Activated CD4-positive, alpha-beta T cell treated with anti-CD3 and anti-CD28 coated beads for 36 hours (primary cell): ENCODE results near the gene AHI1. TPM values are rescaled to one million over a fixed set of nuclear protein-coding genes. Genes with fewer than 3 reads are reported as not detected.

ENCODE experiments used
- ATAC-seq: fragments of 200-7000 bp; cut with Tn5 transposase; one replicate; pipeline ENCODE4 v1.10.0; 2021; ENCODE audit warnings: mild to moderate bottlenecking, moderate library complexity
- CTCF ChIA-PET: fragments of 350-600 bp; sonication (Branson Sonifier 250); formaldehyde crosslinking; loops from one replicate; lab custom pipeline; 2021; ENCODE audit warnings: antibody characterized with exemption; lab: Charles Lee
- POLR2A ChIA-PET: fragments of 350-600 bp; sonication (Branson Sonifier 250); formaldehyde crosslinking; loops from one replicate; lab custom pipeline; 2021; ENCODE audit warnings: antibody characterized with exemption, inconsistent platforms; lab: Charles Lee
- DNase-seq: peaks from one replicate; pipeline ENCODE4 v3.0.0-alpha.2; 2020
- H3K27ac Mint-ChIP-seq: one replicate; pipeline ENCODE4 v1.8.0; 2021; ENCODE audit warnings: mixed read lengths
- H3K27me3 Mint-ChIP-seq: one replicate; pipeline ENCODE4 v1.8.0; 2021; ENCODE audit warnings: mixed read lengths
- H3K36me3 Mint-ChIP-seq: one replicate; pipeline ENCODE4 v1.8.0; 2021; ENCODE audit warnings: low read depth, mixed read lengths
- H3K4me1 Mint-ChIP-seq: one replicate; pipeline ENCODE4 v1.8.0; 2021; ENCODE audit warnings: mixed read lengths
- H3K4me3 Mint-ChIP-seq: one replicate; pipeline ENCODE4 v1.8.0; 2021; ENCODE audit warnings: mild to moderate bottlenecking, moderate library complexity, mixed read lengths
- H3K9me3 Mint-ChIP-seq: one replicate; pipeline ENCODE4 v1.8.0; 2021; ENCODE audit warnings: low read depth, mixed read lengths
- intact Hi-C, 2 experiments: fragments of 100-400 bp; cut with DNase I in 1 of 2; cut with micrococcal nuclease in 1 of 2; formaldehyde crosslinking; loops; one replicate each; pipeline versions ENCODE4 v1.14.2 to v1.15.1; 2022 to 2024; cut with DNase I, micrococcal nuclease
- total RNA-seq, 2 experiments: library from RNA; stranded (reverse); gene quantifications; one replicate each; pipeline ENCODE4 v1.2.3, GENCODE V29; 2021

AHI1 gene
- total RNA-seq, 2 experiments from 2014 or later = 35.6 to 36.0 TPM

GRCh38 chr6:135418040-135418760 is 79.3 kb downstream of the AHI1 start:
- Mint-ChIP-seq H3K27me3 (no peaks in the 10 kb centered on the region), H3K4me3 (no peak overlapping the region), H3K27ac (no peak overlapping the region), H3K36me3 (peaks cover 5% of the 10 kb centered on the region), H3K9me3 (no peaks in the 10 kb centered on the region), H3K4me1 (no peaks in the 10 kb centered on the region)
- intact Hi-C loops = no loop called here
- CTCF ChIA-PET = interaction anchor here (0.5 to 1.7 kb wide), 5 partner anchors 10 to 206 kb away, joined by 3 to 4 read pairs (median 4); no protein-coding TSS in a partner anchor
- DNase-seq = no peak
- POLR2A ChIA-PET = no interaction called here
- no peak for ATAC-seq

- Mint-ChIP-seq H3K27me3 (no peaks in the 10 kb centered on the region), H3K4me3 (no peak overlapping the region), H3K36me3 (peaks cover 17% of the 10 kb centered on the region), H3K27ac (no peak overlapping the region), H3K9me3 (no peaks in the 10 kb centered on the region), H3K4me1 (no peaks in the 10 kb centered on the region)
- DNase-seq (no peak), ATAC-seq (no peak)
- ChIA-PET CTCF (interaction anchor here (0.9 kb wide), 1 partner anchor 15 kb away, joined by 4 read pairs; no protein-coding TSS in a partner anchor), POLR2A (no interaction called here)
- intact Hi-C loops = no loop called here
Observed at GRCh38 chr6:135412761-135413160, 84.8 kb downstream of the AHI1 start.

DNA sequence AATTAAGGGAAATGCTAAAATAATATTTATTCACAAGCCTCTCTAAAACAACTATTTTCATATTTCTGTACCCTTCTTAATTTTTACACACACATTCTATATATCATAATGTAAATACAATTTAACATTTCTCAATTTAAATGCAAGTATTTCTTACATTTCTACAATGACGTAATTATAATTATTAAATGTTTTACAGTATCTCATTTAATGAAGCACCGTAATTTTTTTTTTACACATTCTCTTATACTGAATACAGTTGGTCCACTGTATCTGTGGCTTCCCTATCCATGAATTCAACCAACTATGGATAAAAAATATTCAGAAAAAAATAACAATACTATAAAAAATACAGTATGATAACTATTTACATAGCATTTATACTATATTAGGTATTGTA is 85.7 kb downstream of the AHI1 start:
- no peak overlapping the region for H3K27ac Mint-ChIP-seq
- H3K9me3 Mint-ChIP-seq = no peaks in the 10 kb centered on the region
- H3K4me1 Mint-ChIP-seq = no peaks in the 10 kb centered on the region
- no peaks in the 10 kb centered on the region for H3K27me3 Mint-ChIP-seq
- no peak overlapping the region for H3K4me3 Mint-ChIP-seq
- no peak for ATAC-seq
- POLR2A ChIA-PET = no interaction called here
- DNase-seq = no peak
- intact Hi-C loops = no loop called here
- CTCF ChIA-PET = no interaction called here
- H3K36me3 Mint-ChIP-seq = peaks cover 17% of the 10 kb centered on the region

- Mint-ChIP-seq H3K27me3 (no peaks in the 10 kb centered on the region), H3K4me3 (no peak overlapping the region), H3K4me1 (no peaks in the 10 kb centered on the region), H3K27ac (no peak overlapping the region), H3K9me3 (no peaks in the 10 kb centered on the region), H3K36me3 (peaks cover 17% of the 10 kb centered on the region)
- ATAC-seq = no peak
- DNase-seq = no peak
- intact Hi-C loops = no loop called here
- ChIA-PET POLR2A (no interaction called here), CTCF (interaction anchor here (1.4 kb wide), 1 partner anchor 13 kb away, joined by 3 read pairs; no protein-coding TSS in a partner anchor)
Observed at GRCh38 chr6:135411339-135411738, 86.2 kb downstream of the AHI1 start.

GRCh38 chr6:135410856-135411255 is 86.7 kb downstream of the AHI1 start:
- no peaks in the 10 kb centered on the region for H3K4me1 Mint-ChIP-seq
- ATAC-seq (no peak), DNase-seq (no peak)
- no peaks in the 10 kb centered on the region for H3K27me3 Mint-ChIP-seq
- H3K4me3 Mint-ChIP-seq = no peak overlapping the region
- intact Hi-C loops = no loop called here
- H3K36me3 Mint-ChIP-seq = peaks cover 17% of the 10 kb centered on the region
- CTCF ChIA-PET = interaction anchor here (1.4 kb wide), 1 partner anchor 13 kb away, joined by 3 read pairs; no protein-coding TSS in a partner anchor
- no peaks in the 10 kb centered on the region for H3K9me3 Mint-ChIP-seq
- POLR2A ChIA-PET = no interaction called here
- H3K27ac Mint-ChIP-seq = no peak overlapping the region

- Mint-ChIP-seq H3K27ac (no peak overlapping the region), H3K9me3 (no peaks in the 10 kb centered on the region), H3K36me3 (peaks cover 12% of the 10 kb centered on the region), H3K4me3 (no peak overlapping the region), H3K4me1 (no peaks in the 10 kb centered on the region), H3K27me3 (no peaks in the 10 kb centered on the region)
- DNase-seq (no peak), ATAC-seq (no peak)
- ChIA-PET CTCF (interaction anchor here (0.6 to 1.1 kb wide), 2 partner anchors 34 to 96 kb away, joined by 3 to 4 read pairs; no protein-coding TSS in a partner anchor), POLR2A (interaction anchor here (0.7 kb wide), 1 partner anchor 85 kb away, joined by 13 read pairs; no protein-coding TSS in a partner anchor)
- intact Hi-C loops = no loop called here
Observed at GRCh38 chr6:135403584-135403983, 94.0 kb downstream of the AHI1 start.

DNA sequence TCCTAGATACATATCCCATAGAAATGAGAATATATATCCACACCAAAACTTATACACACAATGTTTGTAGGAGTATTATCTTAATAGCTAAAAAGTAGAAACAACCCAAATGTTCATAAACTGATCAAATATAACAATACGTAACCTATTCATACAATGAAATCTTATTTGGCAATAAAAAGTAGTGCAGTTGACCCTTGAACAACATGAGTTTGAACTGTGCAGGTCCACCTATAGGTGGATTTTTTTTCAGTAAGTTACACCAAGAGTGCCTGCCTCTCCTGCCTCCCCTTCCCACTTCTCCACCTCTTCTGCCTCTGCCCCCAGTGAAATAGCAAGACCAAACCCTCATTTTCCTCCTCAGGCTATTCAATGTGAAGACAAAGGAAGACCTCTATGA is 95.2 kb downstream of the AHI1 start:
- intact Hi-C loops = no loop called here
- no peaks in the 10 kb centered on the region for H3K27me3 Mint-ChIP-seq
- H3K27ac Mint-ChIP-seq = no peak overlapping the region
- no peak for DNase-seq
- ATAC-seq = no peak
- POLR2A ChIA-PET = no interaction called here
- CTCF ChIA-PET = no interaction called here
- peaks cover 12% of the 10 kb centered on the region for H3K36me3 Mint-ChIP-seq
- no peaks in the 10 kb centered on the region for H3K4me1 Mint-ChIP-seq
- H3K4me3 Mint-ChIP-seq = no peak overlapping the region
- H3K9me3 Mint-ChIP-seq = no peaks in the 10 kb centered on the region

DNA sequence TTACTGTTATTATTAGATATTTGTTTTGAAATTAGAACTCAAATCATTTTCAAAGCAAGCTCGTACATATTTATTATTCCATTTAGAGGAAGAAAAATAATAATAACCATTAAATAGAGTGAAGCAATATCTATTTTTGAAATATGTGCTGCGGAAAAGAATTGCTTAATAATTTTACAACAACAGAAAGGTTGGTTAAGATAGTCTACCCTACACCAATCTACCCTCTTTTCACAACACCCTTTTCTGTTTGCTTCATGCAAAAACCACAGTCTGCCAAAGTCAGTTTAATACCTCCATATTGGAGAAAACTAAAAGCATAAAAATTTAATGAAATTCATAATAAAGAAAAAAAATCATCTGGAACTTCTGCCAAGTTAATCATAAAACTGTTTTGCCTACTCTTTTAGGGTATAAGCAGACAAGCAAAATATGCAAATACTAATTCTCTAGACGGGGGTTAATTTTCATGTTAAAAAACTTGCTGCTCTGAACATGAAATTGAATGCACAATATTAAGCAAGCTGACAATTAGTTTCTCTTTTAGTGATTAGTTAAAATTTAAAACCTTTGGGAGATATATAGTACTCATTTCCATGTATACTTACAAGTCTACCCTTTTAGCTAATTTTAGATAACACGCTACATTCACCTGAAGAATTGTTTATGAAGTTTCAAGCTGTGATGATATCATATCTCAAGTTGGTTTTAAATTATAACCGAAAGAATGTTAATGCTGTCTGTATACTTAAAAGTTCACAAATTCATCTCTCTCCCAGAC is 100.2 kb downstream of the AHI1 start:
- Mint-ChIP-seq H3K4me3 (no peak overlapping the region), H3K27ac (no peak overlapping the region), H3K27me3 (no peaks in the 10 kb centered on the region), H3K9me3 (no peaks in the 10 kb centered on the region), H3K36me3 (peaks cover 2% of the 10 kb centered on the region), H3K4me1 (no peaks in the 10 kb centered on the region)
- no peak for ATAC-seq
- ChIA-PET POLR2A (no interaction called here), CTCF (interaction anchor here (0.8 kb wide), 1 partner anchor 16 kb away, joined by 4 read pairs; no protein-coding TSS in a partner anchor)
- intact Hi-C loops = no loop called here
- DNase-seq = no peak

GRCh38 chr6:135395136-135395535 is 102.4 kb downstream of the AHI1 start:
- H3K27ac Mint-ChIP-seq = no peak overlapping the region
- H3K27me3 Mint-ChIP-seq = no peaks in the 10 kb centered on the region
- H3K9me3 Mint-ChIP-seq = no peaks in the 10 kb centered on the region
- no peaks in the 10 kb centered on the region for H3K4me1 Mint-ChIP-seq
- ChIA-PET POLR2A (no interaction called here), CTCF (interaction anchor here (1.4 kb wide), 1 partner anchor 10 kb away, joined by 3 read pairs; no protein-coding TSS in a partner anchor)
- intact Hi-C loops = no loop called here
- no peak overlapping the region for H3K4me3 Mint-ChIP-seq
- DNase-seq (no peak), ATAC-seq (no peak)
- peaks cover 8% of the 10 kb centered on the region for H3K36me3 Mint-ChIP-seq

- DNase-seq = no peak
- Mint-ChIP-seq H3K9me3 (no peaks in the 10 kb centered on the region), H3K27ac (no peak overlapping the region), H3K27me3 (no peaks in the 10 kb centered on the region), H3K4me1 (no peaks in the 10 kb centered on the region), H3K36me3 (peaks cover 9% of the 10 kb centered on the region), H3K4me3 (no peak overlapping the region)
- CTCF ChIA-PET = interaction anchor here (1.0 kb wide), 1 partner anchor 142 kb away, joined by 3 read pairs; no protein-coding TSS in a partner anchor
- ATAC-seq = no peak
- intact Hi-C loops = no loop called here
- POLR2A ChIA-PET = no interaction called here
Observed at GRCh38 chr6:135393289-135393688, 104.3 kb downstream of the AHI1 start.

- no peak for DNase-seq
- intact Hi-C loops = no loop called here
- Mint-ChIP-seq H3K27ac (no peak overlapping the region), H3K27me3 (no peaks in the 10 kb centered on the region), H3K36me3 (peaks cover 9% of the 10 kb centered on the region), H3K4me1 (no peaks in the 10 kb centered on the region), H3K9me3 (no peaks in the 10 kb centered on the region), H3K4me3 (no peak overlapping the region)
- ChIA-PET CTCF (no interaction called here), POLR2A (no interaction called here)
- ATAC-seq = no peak
Observed at GRCh38 chr6:135390458-135390857, 107.1 kb downstream of the AHI1 start.
